GM18868 (cell line): ENCODE measurements around the gene SLC9A9.
A peak's percentile ranks its signal among the peaks of the same experiment; 100 is the strongest.

Source experiments
- ATAC-seq: cut with Tn5 transposase; IDR thresholded peaks from one replicate; pipeline ENCODE4 v1.9.1; 2021; ENCODE audit warnings: mild to moderate bottlenecking, moderate library complexity; ENCODE audit not compliant: unreplicated experiment

SLC9A9 gene

GRCh38 chr3:143430568-143430967, 417.7 kb downstream of the SLC9A9 start:
- no peak for ATAC-seq

- ATAC-seq, result no peak
These were observed 418.4 kb downstream of the SLC9A9 start for GRCh38 chr3:143429628-143430514.

GRCh38 chr3:143428294-143428693, 420.0 kb downstream of the SLC9A9 start:
- no peak for ATAC-seq

- no peak for ATAC-seq
These were observed 420.6 kb downstream of the SLC9A9 start for GRCh38 chr3:143427631-143428030.

GRCh38 chr3:143424874-143425273, 423.4 kb downstream of the SLC9A9 start:
- no peak for ATAC-seq

- no peak for ATAC-seq
These were observed 426.7 kb downstream of the SLC9A9 start for GRCh38 chr3:143421556-143421955.

- ATAC-seq, result no peak
These were observed 428.7 kb downstream of the SLC9A9 start for GRCh38 chr3:143419611-143420010.

- ATAC-seq, result no peak
These were observed 429.9 kb downstream of the SLC9A9 start for GRCh38 chr3:143418391-143418790.

GRCh38 chr3:143416229-143416628, 432.0 kb downstream of the SLC9A9 start:
- no peak for ATAC-seq

GRCh38 chr3:143414571-143415253, 433.6 kb downstream of the SLC9A9 start:
- ATAC-seq, result no peak

- no peak for ATAC-seq
These were observed 434.9 kb downstream of the SLC9A9 start for GRCh38 chr3:143413372-143413771.

GRCh38 chr3:143412084-143412483, 436.2 kb downstream of the SLC9A9 start:
- ATAC-seq, result no peak

- no peak for ATAC-seq
These were observed 438.0 kb downstream of the SLC9A9 start for GRCh38 chr3:143410259-143410658.

- ATAC-seq, result no peak
These were observed 439.5 kb downstream of the SLC9A9 start for GRCh38 chr3:143408771-143409170.

GRCh38 chr3:143402602-143403001, 445.7 kb downstream of the SLC9A9 start:
- ATAC-seq, result no peak

GRCh38 chr3:143396790-143397189, 451.5 kb downstream of the SLC9A9 start:
- ATAC-seq, result no peak

GRCh38 chr3:143389388-143389787, 458.9 kb downstream of the SLC9A9 start:
- ATAC-seq, result peak; percentile 48

GRCh38 chr3:143387425-143387824, 460.8 kb downstream of the SLC9A9 start:
- ATAC-seq, result no peak

GRCh38 chr3:143384076-143384475, 464.2 kb downstream of the SLC9A9 start:
- no peak for ATAC-seq

- ATAC-seq, result no peak
These were observed 464.8 kb downstream of the SLC9A9 start for GRCh38 chr3:143383421-143383820.

GRCh38 chr3:143382816-143383215, 465.5 kb downstream of the SLC9A9 start:
- no peak for ATAC-seq

- no peak for ATAC-seq
These were observed 467.8 kb downstream of the SLC9A9 start for GRCh38 chr3:143380449-143380848.
